ENCODE results near the gene MED25.
A peak's percentile ranks its signal among the peaks of the same experiment; 100 is the strongest.

MED25 gene

DNA sequence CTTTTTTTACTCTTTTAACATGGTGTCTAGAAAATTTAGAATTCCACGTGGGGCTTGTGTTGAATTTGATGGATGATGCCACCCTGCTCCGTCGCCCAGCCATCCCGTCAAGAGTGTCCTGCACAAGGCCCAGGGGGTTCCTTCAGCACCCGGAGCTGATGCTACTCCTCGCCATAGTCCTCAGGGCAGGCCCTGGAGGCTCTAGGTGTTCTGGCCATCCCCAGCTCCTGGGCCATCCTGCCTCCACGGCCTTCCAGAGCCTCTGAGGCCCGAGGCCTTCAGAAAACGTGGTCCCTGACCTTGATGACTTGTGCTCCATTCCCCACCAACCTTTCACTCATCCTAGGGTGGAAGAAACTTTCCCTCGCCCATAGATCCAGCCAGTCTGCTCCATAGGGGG lies 55.7 kb downstream of the MED25 start:
- no peak for DNase-seq (ENCODE audit: low read depth in 2 of 2)

DNA sequence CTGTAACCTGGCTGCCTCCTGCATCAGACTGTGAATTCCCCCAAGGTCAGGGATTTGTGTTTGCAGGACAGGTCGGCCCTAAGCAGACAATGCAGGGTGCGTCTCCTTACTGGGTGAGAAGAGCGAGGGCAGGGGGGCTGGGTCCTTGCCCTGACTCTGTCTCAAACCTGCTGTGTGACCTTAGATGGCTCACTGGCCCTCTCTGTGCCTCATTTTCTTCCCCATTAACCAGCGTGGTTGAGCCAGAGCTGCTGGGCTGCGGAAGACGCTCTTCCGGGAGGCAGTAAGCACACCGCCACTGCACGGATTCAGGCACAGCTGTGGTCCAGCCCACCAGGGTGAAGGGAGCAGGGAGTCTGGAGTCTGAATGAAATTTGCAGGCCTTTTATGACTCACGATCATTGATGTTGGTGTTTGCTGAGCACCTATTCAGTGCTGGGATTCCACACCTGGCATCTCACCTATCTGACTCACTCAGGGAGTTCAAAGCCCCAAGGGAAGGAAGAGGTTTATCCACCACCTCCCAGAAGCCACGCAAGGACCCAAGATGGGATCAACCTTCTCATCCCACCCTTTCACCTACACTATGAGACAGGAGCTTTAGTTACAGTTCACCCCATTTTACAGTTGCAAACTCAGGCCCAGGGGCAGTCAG lies 56.5 kb downstream of the MED25 start:
- DNase-seq (ENCODE audit: low read depth in 2 of 2) = no peak

DNA sequence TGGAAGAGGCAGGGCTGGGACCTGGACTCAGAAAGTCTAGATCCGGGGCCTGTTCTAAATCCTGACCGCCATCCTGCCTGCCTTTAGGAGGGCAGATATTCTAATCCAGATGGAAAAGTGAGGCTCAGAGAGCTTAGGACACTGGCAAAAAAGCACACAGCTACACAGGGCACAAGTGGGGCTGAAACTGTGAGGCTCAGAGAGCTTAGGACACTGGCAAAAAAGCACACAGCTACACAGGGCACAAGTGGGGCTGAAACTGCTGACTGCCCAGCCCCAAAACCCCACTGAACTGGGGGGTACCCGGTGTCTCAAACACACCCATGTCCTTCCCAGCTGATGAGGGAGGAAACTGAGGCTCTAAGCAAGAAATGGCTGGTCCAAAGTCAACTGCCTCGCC lies 57.1 kb downstream of the MED25 start:
- DNase-seq (ENCODE audit: low read depth in 2 of 2) = no peak

DNA sequence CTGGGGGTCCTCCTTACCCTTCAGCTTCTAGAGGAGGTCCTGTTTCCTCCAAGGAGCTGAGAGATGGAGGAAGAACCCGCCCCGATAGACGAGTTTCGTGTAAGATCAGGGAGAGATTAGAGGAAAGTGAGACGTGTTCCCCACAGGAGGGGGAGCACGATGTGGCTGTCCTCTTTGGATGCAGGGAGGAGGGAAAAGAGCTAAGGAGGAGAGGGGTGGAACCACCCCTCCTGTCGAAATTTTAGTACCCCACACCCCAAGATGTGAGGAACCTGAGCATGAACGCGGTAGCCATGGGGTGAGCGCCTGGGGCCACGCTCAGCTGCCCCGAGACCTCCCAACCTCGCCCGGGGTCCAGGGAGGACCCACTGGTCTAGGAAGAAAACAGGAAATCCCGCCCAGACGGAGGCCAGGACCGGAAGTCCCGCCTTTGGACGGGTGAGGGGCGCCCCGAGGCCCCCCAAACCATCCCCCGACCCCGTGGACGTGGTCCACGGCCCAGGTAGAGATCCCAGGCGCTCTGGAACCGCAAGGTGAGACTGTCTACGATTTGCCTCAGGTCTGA lies 57.9 kb downstream of the MED25 start:
- DNase-seq (ENCODE audit: low read depth in 2 of 2) = no peak

DNA sequence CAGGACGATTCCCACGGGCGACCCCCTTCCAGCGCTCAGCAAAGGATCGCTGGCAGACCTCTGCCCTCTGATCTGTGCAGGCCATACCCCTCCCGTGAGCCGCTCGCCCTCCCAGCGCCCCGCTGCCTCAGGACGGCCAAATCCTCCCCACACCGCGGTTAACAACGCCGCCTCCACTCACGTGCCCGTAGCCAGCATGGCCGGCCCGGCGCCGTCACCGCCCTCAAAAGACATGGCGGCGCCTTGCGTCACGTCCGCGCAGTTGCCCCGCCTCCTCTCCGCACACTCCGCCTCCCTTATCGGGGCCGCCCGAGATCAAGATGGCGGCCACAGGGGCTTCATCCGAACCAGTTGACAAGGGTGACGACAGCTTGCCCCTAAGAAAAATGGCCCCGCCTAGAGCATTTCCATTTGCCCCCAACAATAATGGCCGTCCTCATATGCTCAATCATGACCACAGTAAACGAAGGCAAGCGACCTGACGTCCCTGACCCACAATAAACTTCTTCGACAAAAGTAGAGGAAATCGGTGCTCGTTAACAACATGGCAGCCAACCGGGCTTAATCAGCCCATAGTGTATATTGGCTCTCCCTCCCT lies 58.4 kb downstream of the MED25 start:
- peak; percentile 95 to 96 for DNase-seq (ENCODE audit: low read depth in 2 of 2)

DNA sequence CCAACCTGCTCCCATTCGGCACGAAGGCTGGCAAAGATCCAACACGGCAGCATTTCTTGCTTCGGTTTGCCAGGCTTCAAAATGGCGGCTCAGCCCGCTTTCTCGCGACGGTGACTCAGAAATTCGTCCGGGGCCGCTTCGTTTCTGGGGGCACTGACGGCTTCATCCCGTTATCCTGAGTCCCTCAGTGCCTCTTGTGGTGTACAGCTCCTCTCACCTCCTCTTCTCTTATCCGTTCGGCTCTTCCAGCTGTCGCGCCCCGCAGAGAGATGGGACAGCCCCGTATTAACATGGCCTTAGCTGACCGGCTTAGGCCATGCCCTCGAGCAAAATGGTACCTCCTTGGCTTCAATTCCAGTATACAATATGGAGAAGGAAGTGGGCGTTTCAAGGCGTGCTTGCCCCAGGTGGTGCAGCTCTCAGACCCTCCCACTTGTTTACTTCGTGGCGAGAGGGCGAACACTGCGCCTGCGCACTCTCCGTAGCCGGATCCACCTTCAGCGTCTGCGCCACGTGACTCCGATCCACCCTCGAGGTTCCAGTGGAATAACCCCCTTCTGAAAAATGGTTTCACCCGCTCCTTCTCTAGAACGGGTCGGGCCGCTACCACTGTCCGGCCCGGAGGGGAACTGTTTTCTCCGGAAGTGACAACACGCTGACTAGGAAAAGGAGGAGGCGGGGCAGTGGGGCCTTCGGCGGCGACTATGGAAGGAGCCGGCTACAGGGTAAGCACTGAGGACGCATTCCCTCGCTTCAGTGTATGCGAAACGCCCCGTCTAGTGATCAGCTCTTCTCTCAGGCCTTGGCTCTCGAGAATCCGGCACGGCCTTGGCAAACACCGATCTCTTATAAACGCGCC lies 59.2 kb downstream of the MED25 start, which contains the start of the genes AKT1S1 and TBC1D17:
TSS of gene AKT1S1 (minus strand) at position 336 of the 859 bp plus-strand sequence. CDS start 4,060 bp downstream, outside the sequence.
TSS of gene TBC1D17 (plus strand) at position 683 of the 859 bp plus-strand sequence. CDS start at position 705, 22 bp downstream.
- peak; percentile 96 to 98 for DNase-seq (ENCODE audit: low read depth in 2 of 2)

DNA sequence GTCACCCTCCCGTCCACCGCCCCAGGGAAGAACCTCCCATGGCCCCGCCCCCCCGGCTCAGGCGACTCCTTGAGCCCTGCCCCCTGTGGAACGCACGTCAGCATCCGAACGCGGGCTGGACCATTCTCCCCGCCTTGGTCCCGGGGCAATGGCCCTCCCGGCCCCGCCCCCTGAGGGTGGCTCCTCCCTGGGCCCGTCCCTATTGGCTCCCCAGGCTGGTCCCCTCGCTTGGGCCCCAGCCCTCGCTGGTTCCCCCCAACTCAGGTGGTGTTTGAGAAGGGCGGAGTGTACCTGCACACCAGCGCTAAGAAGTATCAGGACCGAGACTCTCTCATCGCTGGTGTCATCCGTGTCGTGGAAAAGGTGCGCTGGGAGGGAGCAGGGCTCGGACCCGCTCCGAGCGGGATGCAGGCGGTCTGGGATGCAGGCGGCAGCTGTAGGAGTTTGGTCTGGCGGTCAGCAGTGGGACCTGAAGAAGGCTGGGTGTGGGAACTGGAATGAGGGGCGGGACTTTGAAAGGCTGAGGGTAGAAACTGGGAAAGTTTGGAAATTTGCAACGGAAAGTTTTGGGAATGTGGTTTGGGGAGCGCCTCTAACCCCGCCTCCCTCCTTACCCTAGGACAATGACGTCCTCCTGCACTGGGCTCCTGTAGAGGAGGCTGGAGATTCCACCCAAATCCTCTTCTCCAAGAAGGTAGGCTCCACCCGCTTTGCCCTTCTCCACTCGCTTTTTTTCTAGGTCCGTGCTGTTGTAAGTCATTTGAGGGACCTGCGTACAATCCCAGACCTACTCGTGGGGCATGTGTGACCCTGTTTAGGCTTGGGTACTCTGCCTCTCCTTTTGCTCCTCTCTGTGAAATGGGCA lies 60.0 kb downstream of the MED25 start:
- peak; percentile 98 to 99 for DNase-seq (ENCODE audit: low read depth in 2 of 2)

DNA sequence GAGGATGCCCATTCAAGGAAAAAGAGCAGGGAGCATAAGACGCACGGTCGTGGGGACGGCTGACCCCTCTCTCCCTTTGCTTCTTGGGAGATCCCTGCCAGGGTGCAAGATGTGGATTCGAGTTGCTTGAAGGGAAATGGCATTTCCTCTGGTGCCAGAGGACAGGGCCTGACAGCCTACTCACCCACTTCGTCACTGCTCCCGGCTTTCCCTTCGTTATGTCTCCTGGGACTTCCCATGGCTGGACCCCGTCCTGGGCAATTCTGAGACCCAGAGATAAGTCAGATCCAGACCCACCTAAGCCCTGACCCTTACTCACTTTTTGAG lies 60.6 kb downstream of the MED25 start:
- no peak for DNase-seq (ENCODE audit: low read depth in 2 of 2)

DNA sequence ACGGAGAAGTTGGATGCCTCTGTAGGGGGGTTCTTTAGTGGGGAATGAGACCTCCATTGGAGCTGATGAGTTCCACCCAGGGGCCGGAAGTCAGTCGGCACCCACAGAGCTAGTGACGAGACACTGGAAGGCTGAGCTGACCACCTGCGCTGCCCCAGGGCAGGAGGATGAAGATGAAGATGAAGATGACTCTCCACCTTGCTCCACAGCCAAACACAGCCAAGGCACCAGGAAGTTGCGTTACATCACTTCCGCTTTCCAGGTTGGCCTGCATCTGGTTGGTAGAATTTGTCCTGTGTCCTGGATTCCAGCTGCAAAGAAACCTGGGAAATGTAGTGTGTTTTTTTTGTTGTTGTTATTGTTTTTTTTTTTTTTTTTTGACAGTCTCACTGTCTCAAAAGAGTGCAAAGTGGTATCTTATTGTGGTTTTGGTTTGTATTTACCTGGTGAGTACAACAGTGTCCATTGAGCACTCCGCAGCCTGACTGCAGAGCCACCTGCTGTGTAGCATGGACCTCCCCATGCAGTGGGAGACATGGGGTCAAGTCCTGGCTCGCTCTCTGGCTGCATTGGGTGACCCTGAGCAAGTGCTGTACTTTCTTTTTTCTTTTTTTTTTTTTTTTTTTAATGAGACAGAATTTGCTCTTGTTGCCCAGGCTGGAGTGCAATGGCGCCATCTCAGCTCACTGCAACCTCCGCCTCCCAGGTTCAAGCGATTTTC lies 61.3 kb downstream of the MED25 start:
- no peak for DNase-seq (ENCODE audit: low read depth in 2 of 2)

DNA sequence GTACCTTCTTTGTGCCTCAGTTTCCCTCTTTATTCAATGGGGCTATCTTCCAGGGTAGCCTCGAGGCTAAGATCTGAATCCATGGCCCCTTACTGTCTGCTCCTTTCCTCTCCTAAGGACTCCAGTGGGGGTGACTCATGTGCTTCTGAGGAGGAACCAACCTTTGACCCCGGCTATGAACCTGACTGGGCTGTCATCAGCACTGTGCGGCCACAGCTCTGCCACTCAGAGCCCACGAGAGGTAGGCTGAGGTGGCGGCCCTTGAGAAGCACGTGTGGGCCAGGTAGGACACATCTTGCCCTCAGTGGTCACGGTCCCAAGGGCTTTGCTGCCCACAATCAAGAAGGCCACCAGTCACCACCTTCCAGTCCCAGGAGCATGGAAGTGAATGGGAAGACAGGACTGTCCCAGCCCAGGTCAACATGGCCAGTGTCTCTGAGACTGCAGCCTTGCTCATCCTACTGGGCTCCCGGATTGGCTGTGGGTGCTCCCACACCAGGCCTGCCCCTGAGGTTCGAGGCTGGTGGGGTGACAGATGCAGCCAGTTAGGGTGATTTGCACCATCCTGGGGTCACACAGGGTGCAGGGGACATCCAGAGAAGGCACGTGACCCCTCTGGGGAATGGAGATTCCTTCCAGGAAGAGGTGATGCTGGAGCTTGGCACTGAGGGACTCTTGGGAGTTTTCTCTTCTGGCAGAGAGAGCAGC lies 62.2 kb downstream of the MED25 start:
- DNase-seq (ENCODE audit: low read depth in 2 of 2) = no peak

DNA sequence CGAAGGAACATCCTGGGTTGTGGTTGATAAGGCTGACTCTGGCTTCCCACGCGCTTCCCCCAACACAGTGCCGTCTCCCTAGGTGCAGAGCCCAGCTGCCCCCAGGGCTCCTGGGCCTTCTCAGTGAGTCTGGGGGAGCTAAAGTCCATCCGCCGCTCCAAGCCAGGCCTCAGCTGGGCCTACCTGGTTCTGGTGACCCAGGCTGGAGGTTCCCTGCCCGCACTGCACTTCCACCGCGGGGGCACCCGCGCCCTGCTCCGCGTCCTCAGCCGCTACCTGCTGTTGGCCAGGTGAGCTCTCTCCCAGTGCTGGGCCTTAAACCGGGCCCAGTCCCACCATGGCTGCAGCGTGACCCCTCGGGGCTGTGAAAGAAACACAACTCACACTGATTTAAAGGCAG lies 63.1 kb downstream of the MED25 start:
- DNase-seq (ENCODE audit: low read depth in 2 of 2) = no peak

DNA sequence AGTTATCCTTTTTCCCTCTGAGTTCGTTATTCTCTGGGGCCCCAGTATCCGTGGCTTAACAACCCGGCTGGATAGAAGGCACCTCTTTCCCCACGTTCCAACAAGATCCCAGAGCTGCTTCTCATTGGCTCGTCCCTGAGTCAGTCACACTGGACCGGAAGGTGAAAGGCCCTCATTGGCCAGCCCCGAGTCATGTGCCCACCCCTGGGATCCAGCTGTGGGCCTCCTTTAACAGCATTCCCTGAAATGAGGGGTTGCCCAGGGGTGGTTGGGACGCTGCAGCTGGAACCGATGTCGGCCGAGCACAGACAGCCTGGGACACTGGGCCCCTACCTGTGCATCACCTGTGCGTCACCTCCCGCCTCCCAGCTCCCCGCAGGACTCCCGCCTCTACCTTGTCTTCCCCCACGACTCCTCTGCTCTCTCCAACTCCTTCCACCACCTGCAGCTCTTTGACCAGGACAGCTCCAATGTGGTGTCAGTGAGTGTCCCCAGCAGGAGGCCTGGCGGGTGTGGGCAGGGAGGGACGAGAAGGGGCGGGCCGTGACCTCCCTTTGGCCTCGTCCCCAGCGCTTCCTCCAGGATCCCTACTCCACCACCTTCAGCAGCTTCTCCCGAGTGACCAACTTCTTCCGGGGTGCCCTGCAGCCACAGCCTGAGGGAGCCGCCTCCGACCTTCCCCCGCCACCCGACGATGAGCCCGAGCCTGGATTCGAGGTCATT lies 63.7 kb downstream of the MED25 start:
- no peak for DNase-seq (ENCODE audit: low read depth in 2 of 2)

DNA sequence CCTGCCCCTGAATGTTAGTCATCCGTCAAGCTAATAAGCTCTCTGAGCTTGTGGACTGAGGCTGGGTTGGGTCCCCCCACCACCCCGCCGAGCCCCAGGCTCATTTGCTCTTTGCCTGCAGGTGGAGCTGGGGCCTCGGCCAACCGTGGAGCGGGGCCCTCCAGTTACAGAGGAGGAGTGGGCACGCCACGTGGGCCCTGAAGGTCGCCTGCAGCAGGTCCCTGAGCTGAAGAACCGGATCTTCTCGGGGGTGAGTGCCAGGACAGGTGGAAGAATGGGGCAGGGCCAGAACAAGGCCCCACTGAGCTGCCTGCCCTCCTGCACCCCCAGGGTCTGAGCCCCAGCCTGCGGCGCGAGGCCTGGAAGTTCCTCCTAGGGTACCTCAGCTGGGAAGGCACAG lies 64.6 kb downstream of the MED25 start:
- DNase-seq (ENCODE audit: low read depth in 2 of 2) = no peak

DNA sequence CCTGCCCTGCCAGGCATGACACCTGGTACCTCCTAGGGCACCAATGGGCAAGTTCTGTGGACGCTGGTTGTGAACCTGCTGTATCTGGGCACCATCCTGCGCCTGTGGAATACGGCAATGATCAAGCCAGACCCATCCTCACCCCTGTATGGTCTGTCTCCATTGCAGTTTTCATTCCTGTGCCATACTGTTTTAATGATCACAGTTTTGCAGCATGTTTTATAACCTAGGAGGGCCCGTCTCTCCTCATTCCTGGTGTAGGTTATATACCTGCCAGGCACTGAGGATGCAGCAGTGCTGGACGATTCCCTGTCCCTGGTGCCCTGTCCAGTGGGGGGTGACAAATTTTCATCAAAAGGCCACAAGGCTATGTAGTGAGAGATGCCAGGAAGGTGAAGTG lies 65.0 kb downstream of the MED25 start:
- no peak for DNase-seq (ENCODE audit: low read depth in 2 of 2)

DNA sequence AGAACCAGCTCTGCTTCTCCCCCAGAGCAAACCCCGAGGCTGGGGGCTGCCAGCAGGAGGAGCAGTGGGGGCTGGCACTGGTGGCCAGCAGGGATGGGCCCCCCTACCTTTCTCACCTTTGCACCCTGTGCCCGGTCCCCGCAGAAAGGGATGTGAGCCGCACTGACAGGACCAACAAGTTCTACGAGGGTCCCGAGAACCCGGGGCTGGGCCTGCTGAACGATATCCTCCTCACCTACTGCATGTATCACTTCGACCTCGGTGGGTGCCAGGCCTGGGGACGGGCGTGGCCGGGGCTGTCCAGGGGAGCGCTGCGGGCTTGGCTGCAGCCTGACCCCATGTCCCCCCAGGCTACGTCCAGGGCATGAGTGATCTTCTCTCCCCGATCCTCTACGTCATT lies 66.0 kb downstream of the MED25 start:
- no peak for DNase-seq (ENCODE audit: low read depth in 2 of 2)

DNA sequence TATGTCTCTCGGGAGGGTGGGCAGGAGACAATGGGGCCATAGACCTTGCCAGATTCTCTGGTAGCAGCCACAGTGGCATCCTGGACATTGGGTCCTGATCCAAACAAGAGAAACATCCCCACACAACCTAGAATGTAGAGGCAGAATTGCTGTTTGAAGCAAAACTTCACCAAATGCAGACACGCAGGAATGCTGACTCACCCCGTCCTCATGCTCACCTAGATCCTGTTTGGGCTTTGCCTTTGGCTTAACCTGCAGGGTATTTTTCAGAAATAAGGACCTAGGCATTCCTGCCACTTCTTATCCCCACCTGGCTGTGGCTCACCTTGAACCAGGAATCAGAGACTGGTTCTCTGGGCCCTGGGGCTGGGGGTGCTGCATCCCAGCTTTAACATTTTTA lies 66.7 kb downstream of the MED25 start:
- DNase-seq (ENCODE audit: low read depth in 2 of 2) = no peak
